ENCODE results near the gene CLCNKB.

- TF ChIP-seq POLR2AphosphoS5 (IDR thresholded peaks at IDR 0.05; ENCODE audit: low read depth, low read length): no peak
- TF ChIP-seq POLR2A (IDR thresholded peaks at IDR 0.05; ENCODE audit: low read depth, low read length): no peak
- no peak for TF ChIP-seq TAF1 (IDR thresholded peaks at IDR 0.05; ENCODE audit: low read depth, low read length)
- TF ChIP-seq SPI1 (IDR thresholded peaks at IDR 0.05; ENCODE audit: low read depth, low read length): no peak
These were observed 33.9 kb upstream of the CLCNKB start for GRCh38 chr1:16009678-16010077.

Data from GM12891 (cell line).